Activated T-helper 1 cell treated with anti-CD3 and anti-CD28 coated beads, Interleukin-2, amount 50 U/mL, for 16 hours (primary cell): Measurements from ENCODE around the gene NDUFS6.
A peak's percentile ranks its signal among the peaks of the same experiment; 100 is the strongest.

Experiments
- DNase-seq, 2 donors: peaks; one replicate each; pipeline ENCODE4 v3.0.0-alpha.2; 2020; ENCODE audit warnings: low read depth in 1 of 2, low spot score in 1 of 2

NDUFS6 gene

DNA sequence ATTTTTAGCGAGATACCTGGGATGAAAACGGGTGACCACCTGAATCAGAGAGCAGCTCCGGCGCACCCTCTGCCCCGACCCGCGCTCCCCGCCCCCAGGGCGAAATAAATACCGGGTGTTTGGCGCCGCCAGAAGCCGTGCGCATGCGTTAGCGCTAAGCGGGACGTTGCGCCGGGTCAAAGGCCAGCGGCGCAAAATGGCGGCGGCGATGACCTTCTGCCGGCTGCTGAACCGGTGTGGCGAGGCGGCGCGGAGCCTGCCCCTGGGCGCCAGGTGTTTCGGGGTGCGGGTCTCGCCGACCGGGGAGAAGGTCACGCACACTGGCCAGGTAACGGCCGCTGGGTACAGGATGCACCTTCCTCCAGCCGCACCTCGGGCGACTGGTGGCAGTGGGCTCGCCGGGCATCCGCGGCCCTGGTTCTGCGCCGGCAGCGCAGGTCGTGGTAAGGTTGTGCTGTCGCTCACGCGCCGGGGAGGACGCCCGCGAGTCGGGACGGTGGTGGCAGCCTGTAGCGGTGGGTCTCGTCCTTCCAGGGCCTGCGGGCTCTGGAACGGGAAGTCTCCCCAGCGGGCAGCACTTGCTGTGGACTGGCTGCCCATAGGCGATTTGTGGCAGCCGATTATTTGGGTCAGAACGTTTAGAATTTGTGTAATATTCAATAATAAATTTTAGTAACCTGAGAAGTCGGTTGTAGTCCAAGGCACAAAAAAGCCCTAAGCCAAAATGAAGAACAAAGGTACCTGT, at the start of gene NDUFS6:
NDUFS6 (plus strand) TSS at position 186 of the 745 bp plus-strand sequence; CDS start at position 197, 11 bp downstream.
- peak; percentile 66 to 76 for DNase-seq

DNA sequence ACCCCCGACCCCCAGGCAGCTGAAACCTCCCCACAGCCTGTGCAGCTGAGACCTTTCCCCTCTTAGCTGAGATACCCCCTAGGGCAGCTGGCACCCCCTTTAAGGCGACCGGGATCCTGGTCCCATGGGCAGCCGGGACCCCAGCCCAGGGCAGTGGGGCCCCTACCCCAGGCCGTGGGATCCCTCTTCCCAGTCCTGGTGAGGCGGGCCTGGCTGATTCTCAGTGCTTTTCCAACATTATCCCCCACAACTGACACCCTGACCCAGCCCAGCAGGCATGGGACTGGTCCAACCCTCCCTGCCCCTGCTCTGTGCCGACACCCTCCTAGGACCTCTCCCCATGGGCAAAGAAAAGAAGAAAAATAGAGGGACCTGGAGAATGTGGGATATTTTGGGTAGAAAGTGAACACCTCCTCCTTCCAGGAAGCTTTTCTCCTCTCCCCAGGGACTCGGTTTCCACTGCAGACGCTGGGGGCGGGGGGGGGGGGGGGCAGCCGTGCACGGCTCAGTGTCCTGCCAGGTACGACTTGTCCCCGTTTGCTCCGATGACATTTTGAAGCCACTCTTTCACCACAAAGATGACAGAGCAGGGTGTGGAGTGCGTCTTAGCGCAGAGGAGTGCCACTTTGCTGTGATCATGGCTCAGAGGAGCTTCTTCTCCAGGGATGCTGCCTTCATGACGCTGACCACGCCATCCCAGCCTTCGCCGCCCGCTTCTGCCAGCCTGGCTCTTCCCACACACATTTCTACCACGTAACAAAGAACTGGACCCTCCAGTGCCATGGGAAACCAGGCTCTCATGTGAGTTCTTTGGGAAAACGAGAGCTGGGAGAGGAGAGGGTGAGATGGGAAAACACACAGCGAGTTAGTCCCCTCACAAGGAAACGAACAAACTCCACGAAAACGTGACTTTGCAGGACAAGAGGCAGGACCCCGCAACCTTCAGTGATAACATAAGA, 49.1 kb upstream of the NDUFS6 start:
- no peak for DNase-seq

GRCh38 chr5:1752881-1753280, 48.3 kb upstream of the NDUFS6 start:
- no peak for DNase-seq

GRCh38 chr5:1753490-1753889, 47.7 kb upstream of the NDUFS6 start:
- DNase-seq, result no peak

GRCh38 chr5:1754531-1755220, 46.5 kb upstream of the NDUFS6 start:
- no peak for DNase-seq

- no peak for DNase-seq
Observed at GRCh38 chr5:1755321-1755949, 45.8 kb upstream of the NDUFS6 start.

- DNase-seq, result no peak
Observed at GRCh38 chr5:1756481-1756880, 44.7 kb upstream of the NDUFS6 start.

DNA sequence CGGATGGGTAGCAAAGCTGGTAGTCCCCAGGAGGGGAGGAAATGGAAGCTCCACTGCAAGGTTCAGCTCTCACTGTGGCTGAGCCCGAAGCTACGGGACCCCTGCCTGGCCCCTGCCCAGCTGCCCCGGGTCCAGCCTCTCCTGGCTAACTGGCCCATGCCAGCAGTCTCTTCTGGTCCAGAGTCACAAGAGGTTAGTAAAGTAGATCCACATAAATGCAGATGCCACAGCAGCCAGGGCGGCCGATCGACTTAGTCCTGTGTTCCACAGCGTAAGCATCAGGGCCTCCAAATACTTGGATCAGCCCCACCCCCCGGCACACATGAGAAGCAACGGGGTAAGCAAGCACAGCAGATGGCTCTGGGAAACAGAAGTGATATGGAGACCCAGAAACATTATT, 43.7 kb upstream of the NDUFS6 start:
- peak in 1 of 2 donors; percentile 1 for DNase-seq

- no peak for DNase-seq
Observed at GRCh38 chr5:1758574-1758973, 42.6 kb upstream of the NDUFS6 start.

GRCh38 chr5:1759378-1759970, 41.7 kb upstream of the NDUFS6 start:
- peak in 1 of 2 donors; percentile 1 for DNase-seq

- DNase-seq, result no peak
Observed at GRCh38 chr5:1760231-1760630, 41.0 kb upstream of the NDUFS6 start.

DNA sequence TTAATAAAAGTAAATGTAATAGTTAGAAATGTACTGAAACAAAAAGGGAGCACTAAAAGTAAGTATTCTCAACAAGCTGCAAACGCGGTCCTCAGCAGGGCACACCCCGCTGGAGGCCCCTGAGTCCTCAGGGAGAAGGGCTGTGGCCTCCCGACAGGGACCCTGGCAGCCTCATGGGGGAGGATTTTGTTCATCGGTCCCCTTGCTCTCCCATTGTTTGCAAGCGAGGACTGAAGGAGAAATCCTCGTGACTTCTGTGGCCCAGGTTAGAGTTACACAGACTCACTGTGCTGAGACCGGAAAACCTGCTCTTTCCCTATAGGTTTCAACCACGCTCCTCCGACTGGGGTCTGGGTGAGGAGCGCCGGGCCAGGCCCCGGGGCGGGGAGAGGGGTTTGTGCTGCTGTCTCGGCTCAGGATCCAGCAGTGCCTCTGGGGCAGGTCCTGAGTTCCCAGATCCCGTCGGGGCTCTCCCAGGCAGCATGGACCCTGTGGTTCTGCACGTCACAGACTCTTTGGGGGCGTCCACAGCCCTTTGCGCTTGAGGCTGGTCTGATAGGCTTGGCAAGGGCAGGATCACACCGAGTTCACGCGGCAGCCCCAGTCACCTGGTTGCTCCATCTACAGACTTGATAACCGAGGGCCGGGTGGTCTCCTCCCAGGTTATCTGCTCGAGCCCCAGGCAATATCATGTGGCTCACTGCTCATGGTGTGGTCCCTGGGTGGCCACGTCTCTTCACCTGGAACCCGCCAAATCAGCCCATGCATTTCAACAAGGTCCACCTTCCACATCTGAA, 40.4 kb upstream of the NDUFS6 start:
- peak in 1 of 2 donors; percentile 2 for DNase-seq

- no peak for DNase-seq
Observed at GRCh38 chr5:1761453-1761755, 39.8 kb upstream of the NDUFS6 start.

GRCh38 chr5:1762121-1762882, 38.9 kb upstream of the NDUFS6 start:
- DNase-seq, result peak in 1 of 2 donors; percentile 3

DNA sequence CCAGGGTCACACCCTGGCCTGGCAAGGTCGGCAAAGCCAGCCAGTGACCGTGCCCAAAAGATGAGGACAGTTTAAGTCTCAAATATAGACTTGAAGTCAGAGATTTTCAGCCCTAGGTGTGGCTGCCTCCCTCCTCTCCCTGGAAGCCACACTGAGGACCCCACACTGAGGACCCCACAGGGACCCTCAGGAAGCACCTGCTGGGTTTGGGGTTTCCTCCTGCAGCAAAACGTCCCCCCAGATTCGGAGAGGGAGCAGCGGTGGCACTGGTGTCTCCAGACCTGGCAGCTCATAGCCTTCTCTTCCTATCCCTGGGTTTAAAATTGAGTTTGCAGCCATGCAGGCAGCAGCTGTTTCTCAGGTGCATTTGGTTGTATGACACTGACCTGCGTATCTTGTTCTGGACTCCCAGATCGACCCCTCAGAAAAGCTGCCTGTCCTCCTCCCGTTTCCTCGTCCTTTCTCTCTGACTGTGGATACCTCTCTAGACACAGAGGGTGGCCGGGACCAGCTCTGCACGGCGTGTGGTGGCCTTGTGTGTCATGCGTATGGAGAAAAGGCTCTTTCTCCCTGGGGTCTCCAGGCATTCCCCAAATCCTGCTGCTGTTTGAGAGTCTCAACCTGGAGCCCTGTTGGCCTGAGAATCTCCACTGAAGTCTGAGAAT, 38.2 kb upstream of the NDUFS6 start:
- DNase-seq, result no peak

- DNase-seq, result no peak
Observed at GRCh38 chr5:1763548-1763911, 37.7 kb upstream of the NDUFS6 start.

DNA sequence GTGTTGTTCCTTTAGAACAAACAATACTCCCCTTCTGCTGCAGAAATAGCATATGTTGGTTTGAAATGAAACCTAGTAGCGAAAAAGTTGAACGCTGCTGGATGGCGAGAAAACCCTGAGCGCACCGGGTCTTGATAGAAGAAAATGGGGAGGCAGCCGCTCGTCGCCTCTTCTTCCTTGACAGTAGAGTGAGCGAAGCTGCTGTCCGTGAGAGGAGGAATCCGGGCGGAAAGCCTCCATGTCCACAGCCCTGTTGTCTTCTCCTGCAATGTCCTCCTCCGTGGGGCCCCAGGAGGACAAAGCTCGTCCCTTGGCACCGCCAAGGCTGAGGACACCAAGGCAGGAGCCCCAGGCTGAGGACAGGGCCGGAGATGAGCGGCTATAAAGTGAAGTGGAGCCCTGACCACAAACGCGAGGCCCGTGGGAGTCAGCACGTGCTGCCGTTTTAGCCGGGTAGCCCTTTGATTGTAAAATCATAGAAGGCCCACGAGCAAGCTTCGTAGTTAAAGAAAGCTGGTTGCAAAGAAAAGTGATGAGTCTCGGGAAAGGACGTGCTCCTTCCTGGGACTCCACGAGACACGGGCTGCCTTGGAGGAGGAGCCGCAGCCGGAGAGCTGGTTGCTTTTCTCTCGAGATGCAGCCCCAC, 37.1 kb upstream of the NDUFS6 start:
- no peak for DNase-seq

DNA sequence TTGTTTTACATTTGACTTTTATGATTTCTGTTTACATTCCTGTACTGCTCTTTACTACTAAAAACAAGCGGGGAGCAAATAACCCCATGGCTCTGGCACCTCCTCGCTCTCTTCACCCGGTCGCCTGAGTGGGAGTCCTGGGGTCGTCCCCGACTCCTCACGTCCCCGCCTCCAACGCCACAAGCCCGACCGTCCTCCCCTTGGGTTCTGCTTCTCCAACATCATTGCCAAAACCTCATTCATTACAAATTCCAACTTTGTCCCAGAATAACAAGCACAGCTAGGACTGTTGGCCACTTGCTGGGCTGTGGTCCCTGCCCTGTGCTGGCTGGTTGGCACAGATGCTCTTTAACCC, 36.6 kb upstream of the NDUFS6 start:
- no peak for DNase-seq
